Caco-2 (cell line): ENCODE measurements around the gene TICAM1. TPM values are rescaled to one million over a fixed set of nuclear protein-coding genes. Genes with fewer than 3 reads are reported as not detected.
A peak's percentile ranks its signal among the peaks of the same experiment; 100 is the strongest.
"Not testable (repeated sequence)": the region's sequence is repeated elsewhere in the genome, so short reads cannot be mapped to it uniquely, and the experiment has no call there.

Experiments
- BruUV-seq: library from RNA; stranded (reverse); fragments of 400-500 nt; replicated peaks from 2 replicates; lab custom pipeline; 2021; lab: Mats Ljungman, UMichigan
- CTCF ChIA-PET: fragments of 300-600 bp; sonication (Branson Sonifier 250); formaldehyde crosslinking; loops from one replicate; lab custom pipeline; 2022; ENCODE audit warnings: antibody characterized with exemption; lab: Charles Lee
- POLR2A ChIA-PET: fragments of 300-600 bp; sonication (Branson Sonifier 250); formaldehyde crosslinking; loops from one replicate; lab custom pipeline; 2022; ENCODE audit warnings: antibody characterized with exemption; lab: Charles Lee
- DNase-seq, 2 experiments: peaks; one replicate each; pipeline versions ENCODE4 v3.0.0 to v3.0.0-alpha.2; 2020 to 2022
- H3K27me3 ChIP-seq: replicated peaks from 2 replicates; pipeline ENCODE4 v1.6.0; 2011; ENCODE audit warnings: low read length; ENCODE audit not compliant: control insufficient read depth, insufficient read depth
- H3K36me3 ChIP-seq: 2 replicates; pipeline ENCODE4 v1.5.1; 2011; ENCODE audit warnings: low read length; ENCODE audit not compliant: control insufficient read depth, insufficient read depth
- H3K4me1 ChIP-seq: fragments of 250-450 bp; sonication (Bioruptor Pico); 2 replicates; pipeline ENCODE4 v1.5.1; 2020; ENCODE audit warnings: mild to moderate bottlenecking
- H3K4me3 ChIP-seq: 2 replicates; pipeline ENCODE4 v1.5.1; 2011; ENCODE audit warnings: low read depth, mild to moderate bottlenecking, control low read depth, low read length
- H3K9me3 ChIP-seq: fragments of 250-450 bp; sonication (Bioruptor Pico); 2 replicates; pipeline ENCODE4 v1.5.1; 2020; ENCODE audit warnings: mild to moderate bottlenecking, moderate library complexity
- H3K27ac Mint-ChIP-seq: one replicate; pipeline ENCODE4 v1.8.0; 2022; ENCODE audit warnings: mixed read lengths; ENCODE audit not compliant: unreplicated experiment
- H3K27me3 Mint-ChIP-seq: one replicate; pipeline ENCODE4 v1.8.0; 2022; ENCODE audit warnings: mixed read lengths; ENCODE audit not compliant: insufficient read depth, unreplicated experiment
- H3K36me3 Mint-ChIP-seq: one replicate; pipeline ENCODE4 v1.8.0; 2022; ENCODE audit warnings: mild to moderate bottlenecking, mixed read lengths; ENCODE audit not compliant: insufficient read depth, unreplicated experiment
- H3K4me1 Mint-ChIP-seq: one replicate; pipeline ENCODE4 v1.8.0; 2022; ENCODE audit warnings: low read depth, mixed read lengths; ENCODE audit not compliant: unreplicated experiment
- H3K4me3 Mint-ChIP-seq: one replicate; pipeline ENCODE4 v1.8.0; 2022; ENCODE audit warnings: mild to moderate bottlenecking, moderate library complexity, mixed read lengths; ENCODE audit not compliant: unreplicated experiment
- H3K9me3 Mint-ChIP-seq: one replicate; pipeline ENCODE4 v1.8.0; 2022; ENCODE audit warnings: mixed read lengths; ENCODE audit not compliant: unreplicated experiment
- intact Hi-C: fragments of 100-400 bp; cut with micrococcal nuclease; formaldehyde crosslinking; loops from one replicate; pipeline ENCODE4 v1.10.0; 2022; ENCODE audit not compliant: unreplicated experiment
- total RNA-seq: library from RNA; stranded (reverse); gene quantifications from 2 replicates; pipeline ENCODE4 v1.2.3, GENCODE V29; 2022
- TF ChIP-seq, protein P1 (sequence below), 2 experiments: fragments of 200-600 bp in 1 of 2; IDR thresholded peaks; 1 replicate in 1 of 2; 2 replicates in 1 of 2; pipeline versions ENCODE4 v1.5.1 to v1.8.0; 2011 to 2022; ENCODE audit warnings: antibody characterized with exemption in 1 of 2, control low read depth in 1 of 2, inconsistent platforms in 1 of 2, low read depth in 1 of 2, low read length in 1 of 2, mild to moderate bottlenecking in 1 of 2, moderate library complexity in 1 of 2; ENCODE audit not compliant: insufficient read depth in 1 of 2, severe bottlenecking in 1 of 2, unreplicated experiment in 1 of 2

TICAM1 gene
- total RNA-seq, 1 experiment from 2014 or later: 6.0 TPM

DNA sequence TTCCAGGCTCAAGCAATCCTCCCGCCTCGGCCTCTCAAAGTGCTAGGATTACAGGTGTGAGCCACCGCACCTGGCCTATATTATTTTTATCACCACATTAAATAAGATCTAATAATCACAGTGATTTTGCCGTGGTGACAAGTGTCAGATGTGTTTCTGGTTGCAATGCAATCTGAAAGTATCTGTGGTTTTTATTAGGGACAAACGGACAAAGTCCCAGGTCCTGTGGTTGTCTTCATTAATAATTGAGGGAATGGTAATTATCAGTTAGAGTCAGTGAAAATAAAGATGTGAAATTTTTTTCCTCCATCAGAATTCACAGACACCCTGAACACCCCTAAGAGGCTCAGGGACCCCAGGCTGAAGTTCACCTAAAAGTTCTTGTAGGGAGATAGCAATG is 1.3 kb upstream of the TICAM1 start:
- H3K27ac Mint-ChIP-seq: no peak overlapping the region

DNA sequence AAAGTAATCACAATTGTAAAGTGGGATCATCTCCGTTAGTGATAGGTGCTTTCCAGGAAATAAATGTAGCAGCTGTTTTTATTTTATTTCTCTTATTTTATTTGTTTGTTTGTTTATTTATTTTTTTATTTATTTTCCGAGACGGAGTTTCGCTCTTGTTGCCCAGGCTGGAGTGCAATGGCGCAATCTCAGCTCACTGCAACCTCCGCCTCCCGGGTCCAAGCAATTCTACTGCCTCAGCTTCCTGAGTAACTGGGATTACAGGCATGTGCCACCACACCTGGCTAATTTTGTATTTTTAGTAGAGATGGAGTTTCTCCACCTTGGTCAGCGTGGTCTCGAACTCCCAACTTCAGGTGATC is 448 bp upstream of the TICAM1 start:
- DNase-seq, H3K36me3 Mint-ChIP-seq, H3K9me3 Mint-ChIP-seq, H3K9me3 ChIP-seq, H3K27me3 ChIP-seq, intact Hi-C loops, H3K4me1 Mint-ChIP-seq, POLR2A ChIA-PET, H3K27me3 Mint-ChIP-seq, H3K4me1 ChIP-seq, H3K27ac Mint-ChIP-seq, H3K36me3 ChIP-seq: not testable (repeated sequence)
- BruUV-seq: TSS peak; percentile 90
- H3K4me3 ChIP-seq: peak overlapping the region; percentile 82
- CTCF ChIA-PET: interaction anchor here (0.6 kb wide), 1 partner anchor 71 kb away, joined by 6 read pairs; no protein-coding TSS in a partner anchor
- H3K4me3 Mint-ChIP-seq: peak overlapping the region; percentile 77

More for the DNA sequence above, 1.3 kb upstream of the TICAM1 start:
- CTCF ChIA-PET: no interaction called here
- H3K36me3 Mint-ChIP-seq: peaks cover 15% of the 10 kb centered on the region
- no peaks in the 10 kb centered on the region for H3K27me3 Mint-ChIP-seq
- Histone ChIP-seq H3K27me3 (no peaks in the 10 kb centered on the region), H3K4me3 (no peak overlapping the region), H3K4me1 (peaks cover 6% of the 10 kb centered on the region; the same call in 1 of the 2 replicates), H3K9me3 (no peaks in the 10 kb centered on the region), H3K36me3 (no peaks in the 10 kb centered on the region)
- H3K9me3 Mint-ChIP-seq: no peaks in the 10 kb centered on the region
- intact Hi-C loops: no loop called here
- POLR2A ChIA-PET: no interaction called here
- TF ChIP-seq, protein P1, sequence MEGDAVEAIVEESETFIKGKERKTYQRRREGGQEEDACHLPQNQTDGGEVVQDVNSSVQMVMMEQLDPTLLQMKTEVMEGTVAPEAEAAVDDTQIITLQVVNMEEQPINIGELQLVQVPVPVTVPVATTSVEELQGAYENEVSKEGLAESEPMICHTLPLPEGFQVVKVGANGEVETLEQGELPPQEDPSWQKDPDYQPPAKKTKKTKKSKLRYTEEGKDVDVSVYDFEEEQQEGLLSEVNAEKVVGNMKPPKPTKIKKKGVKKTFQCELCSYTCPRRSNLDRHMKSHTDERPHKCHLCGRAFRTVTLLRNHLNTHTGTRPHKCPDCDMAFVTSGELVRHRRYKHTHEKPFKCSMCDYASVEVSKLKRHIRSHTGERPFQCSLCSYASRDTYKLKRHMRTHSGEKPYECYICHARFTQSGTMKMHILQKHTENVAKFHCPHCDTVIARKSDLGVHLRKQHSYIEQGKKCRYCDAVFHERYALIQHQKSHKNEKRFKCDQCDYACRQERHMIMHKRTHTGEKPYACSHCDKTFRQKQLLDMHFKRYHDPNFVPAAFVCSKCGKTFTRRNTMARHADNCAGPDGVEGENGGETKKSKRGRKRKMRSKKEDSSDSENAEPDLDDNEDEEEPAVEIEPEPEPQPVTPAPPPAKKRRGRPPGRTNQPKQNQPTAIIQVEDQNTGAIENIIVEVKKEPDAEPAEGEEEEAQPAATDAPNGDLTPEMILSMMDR (IDR thresholded peaks at IDR 0.05; ENCODE audit: insufficient read depth in 1 of 2, low read depth in 1 of 2, low read length in 1 of 2, severe bottlenecking in 1 of 2, unreplicated experiment in 1 of 2): no peak
- no TSS peak for BruUV-seq
- H3K4me1 Mint-ChIP-seq: peaks cover 10% of the 10 kb centered on the region
- no peak for DNase-seq
- H3K4me3 Mint-ChIP-seq: peak overlapping the region; percentile 19

DNA sequence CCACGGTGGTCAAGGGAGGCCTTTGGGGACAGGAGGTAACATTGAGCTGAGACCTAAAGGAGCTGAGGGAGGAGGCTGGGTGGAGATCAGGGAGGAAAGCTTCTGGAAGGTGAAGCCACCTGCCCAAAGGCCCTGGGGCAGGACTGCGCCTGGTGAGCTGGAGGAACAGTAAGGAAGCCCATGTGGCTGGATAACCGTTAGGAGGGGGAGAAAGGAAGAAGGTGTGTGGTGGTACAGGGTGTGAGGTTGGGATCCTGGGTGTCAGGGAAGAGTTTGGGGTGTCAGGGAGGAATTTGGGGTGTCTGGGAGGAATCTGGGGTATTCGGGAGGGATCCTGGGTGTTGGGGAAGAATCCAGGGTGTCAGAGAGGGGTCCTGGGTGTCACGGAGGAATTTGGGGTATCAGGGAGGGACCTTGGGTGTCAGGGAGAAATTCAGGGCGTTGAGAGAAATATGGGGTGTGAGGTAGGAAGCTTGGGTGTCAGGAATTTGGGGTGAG is 695 bp downstream of the TICAM1 start:
- peak overlapping the region; percentile 40 for H3K27ac Mint-ChIP-seq
- Histone ChIP-seq H3K4me1 (peaks cover 6% of the 10 kb centered on the region; the same call in 1 of the 2 replicates), H3K9me3 (no peaks in the 10 kb centered on the region), H3K27me3 (no peaks in the 10 kb centered on the region), H3K4me3 (peak overlapping the region; percentile 82), H3K36me3 (no peaks in the 10 kb centered on the region)
- peaks cover 10% of the 10 kb centered on the region for H3K4me1 Mint-ChIP-seq
- intact Hi-C loops: no loop called here
- TF ChIP-seq, protein P1 (IDR thresholded peaks at IDR 0.05; ENCODE audit: insufficient read depth in 1 of 2, low read depth in 1 of 2, low read length in 1 of 2, severe bottlenecking in 1 of 2, unreplicated experiment in 1 of 2): no peak
- POLR2A ChIA-PET: no interaction called here
- peaks cover 8% of the 10 kb centered on the region for H3K36me3 Mint-ChIP-seq
- H3K9me3 Mint-ChIP-seq: no peaks in the 10 kb centered on the region
- H3K27me3 Mint-ChIP-seq: no peaks in the 10 kb centered on the region
- CTCF ChIA-PET: interaction anchor here (1.4 kb wide), 1 partner anchor 21 kb away, joined by 5 read pairs; no protein-coding TSS in a partner anchor
- H3K4me3 Mint-ChIP-seq: peak overlapping the region; percentile 77
- no peak for DNase-seq
- TSS peak; percentile 72 for BruUV-seq
